Left lung (tissue), 14 donors: Measurements from ENCODE around the gene CAMLG. TPM values are rescaled to one million over a fixed set of nuclear protein-coding genes. Genes with fewer than 3 reads are reported as not detected.
"Not testable (repeated sequence)": the region's sequence is repeated elsewhere in the genome, so short reads cannot be mapped to it uniquely, and the experiment has no call there.

ENCODE experiments used
- ATAC-seq: fragments of 200-7000 bp; cut with Tn5 transposase; one replicate; pipeline ENCODE4 v1.9.1; 2020; ENCODE audit warnings: moderate library complexity
- DNase-seq, 4 donors: peaks; one replicate each; pipeline ENCODE4 v3.0.0-alpha.2; 2013 to 2020
- H3K27ac ChIP-seq, 2 donors: fragments of 200-600 bp; sonication (generic) in 1 of 2; one replicate each; pipeline versions ENCODE4 v1.5.0 to v1.8.0; 2020 to 2021
- H3K27me3 ChIP-seq, 2 donors: fragments of 200-600 bp; sonication (generic) in 1 of 2; one replicate each; pipeline versions ENCODE4 v1.5.0 to v1.8.0; 2020 to 2021
- H3K36me3 ChIP-seq, 2 donors: fragments of 200-600 bp; sonication (generic) in 1 of 2; one replicate each; pipeline versions ENCODE4 v1.5.0 to v1.8.0; 2020 to 2021
- H3K4me1 ChIP-seq, 2 donors: fragments of 200-600 bp; one replicate each; pipeline ENCODE4 v1.8.0; 2021
- H3K4me3 ChIP-seq, 2 donors: fragments of 200-600 bp; sonication (generic) in 1 of 2; one replicate each; pipeline versions ENCODE4 v1.5.0 to v1.8.0; 2020 to 2021; ENCODE audit warnings: mild to moderate bottlenecking in 1 of 2
- H3K9me3 ChIP-seq, 2 donors: fragments of 200-600 bp; sonication (generic) in 1 of 2; one replicate each; pipeline versions ENCODE4 v1.5.0 to v1.8.0; 2020 to 2021
- intact Hi-C, 2 donors: fragments of 100-400 bp; cut with DNase I; formaldehyde crosslinking; loops; one replicate each; pipeline versions ENCODE4 v1.11.2 to v1.14.2; 2022
- long read RNA-seq, 12 donors: library from polyadenylated mRNA in 2 of 12; unstranded in 2 of 12; transcript quantifications; one replicate each; pipeline ENCODE4 v2.0.0 and lab custom pipeline, GENCODE V29; 2019 to 2026
- polyA plus RNA-seq, 6 donors: library from polyadenylated mRNA; unstranded; fragments of 120-200 nt; gene quantifications; one replicate each; pipeline ENCODE4 v1.2.1, GENCODE V29; 2013; ENCODE audit not compliant: insufficient read length in 6 of 6
- total RNA-seq, 2 donors: library from RNA; stranded (reverse); fragmentation: NEBNext Ultra II Directional; extraction: Animal tissue kit (Norgen Biotek cat#: 25700); gene quantifications; one replicate each; pipeline ENCODE4 v1.2.1, GENCODE V29; 2021
- TF ChIP-seq, protein P1 (sequence below), 2 donors: fragments of 200-600 bp; sonication (generic) in 1 of 2; IDR thresholded peaks; one replicate each; pipeline versions ENCODE4 v1.5.0 to v1.8.0; 2021; ENCODE audit warnings: antibody characterized with exemption in 2 of 2
- donor health status: DM: no; HTN: yes; CAD: no.
- donor health status: DM: no; HTN: no; CAD: no.

The CAMLG gene
- total RNA-seq, result 10 to 100 TPM; 23.6 to 31.4 TPM
- polyA plus RNA-seq, result 10 to 100 TPM; 66.8 to 71.6 (median 69.2) TPM
- long read RNA-seq, donor 1, transcript CAMLG-201 (4 exons, 2,221 nt), result major isoform, 22 of 127 reads
- long read RNA-seq, donor 1, transcript CAMLG-202 (3 exons, 895 nt), result minor isoform, 17 of 127 reads
- long read RNA-seq, donor 1, partial matches to known transcripts, result 64 of 127 reads
- long read RNA-seq, donor 1, other reads (novel, unspliced or antisense), result 24 of 127 reads
- long read RNA-seq, donor 2, transcript CAMLG-202 (3 exons, 895 nt), result minor isoform, 8 of 75 reads
- long read RNA-seq, donor 2, transcript CAMLG-201 (4 exons, 2,221 nt), result major isoform, 18 of 75 reads
- long read RNA-seq, donor 2, partial matches to known transcripts, result 41 of 75 reads
- long read RNA-seq, donor 2, other reads (novel, unspliced or antisense), result 8 of 75 reads
- long read RNA-seq, donor 3, transcript CAMLG-201 (4 exons, 2,221 nt), result major isoform, 21 of 53 reads
- long read RNA-seq, donor 3, transcript CAMLG-202 (3 exons, 895 nt), result minor isoform, 6 of 53 reads
- long read RNA-seq, donor 3, partial matches to known transcripts, result 17 of 53 reads
- long read RNA-seq, donor 3, other reads (novel, unspliced or antisense), result 9 of 53 reads
- long read RNA-seq, donor 4, transcript CAMLG-202 (3 exons, 895 nt), result minor isoform, 8 of 65 reads
- long read RNA-seq, donor 4, transcript CAMLG-201 (4 exons, 2,221 nt), result major isoform, 32 of 65 reads
- long read RNA-seq, donor 4, partial matches to known transcripts, result 6 of 65 reads
- long read RNA-seq, donor 4, other reads (novel, unspliced or antisense), result 19 of 65 reads
- long read RNA-seq, donor 5, transcript CAMLG-202 (3 exons, 895 nt), result minor isoform, 5 of 45 reads
- long read RNA-seq, donor 5, transcript CAMLG-201 (4 exons, 2,221 nt), result major isoform, 18 of 45 reads
- long read RNA-seq, donor 5, partial matches to known transcripts, result 12 of 45 reads
- long read RNA-seq, donor 5, other reads (novel, unspliced or antisense), result 10 of 45 reads
- long read RNA-seq, donor 6, transcript CAMLG-202 (3 exons, 895 nt), result minor isoform, 9 of 67 reads
- long read RNA-seq, donor 6, transcript CAMLG-201 (4 exons, 2,221 nt), result major isoform, 21 of 67 reads
- long read RNA-seq, donor 6, partial matches to known transcripts, result 31 of 67 reads
- long read RNA-seq, donor 6, other reads (novel, unspliced or antisense), result 6 of 67 reads
- long read RNA-seq, donor 7, transcript CAMLG-202 (3 exons, 895 nt), result minor isoform, 5 of 31 reads
- long read RNA-seq, donor 7, transcript CAMLG-201 (4 exons, 2,221 nt), result major isoform, 12 of 31 reads
- long read RNA-seq, donor 7, partial matches to known transcripts, result 9 of 31 reads
- long read RNA-seq, donor 7, other reads (novel, unspliced or antisense), result 5 of 31 reads
- long read RNA-seq, donor 8, transcript CAMLG-201 (4 exons, 2,221 nt), result major isoform, 19 of 31 reads
- long read RNA-seq, donor 8, partial matches to known transcripts, result 9 of 31 reads
- long read RNA-seq, donor 8, other reads (novel, unspliced or antisense), result 0 of 31 reads
- long read RNA-seq, donor 9, result 0 reads
- long read RNA-seq, donor 10, transcript CAMLG-201 (4 exons, 2,221 nt), result major isoform, 24 of 33 reads
- long read RNA-seq, donor 10, partial matches to known transcripts, result 0 of 33 reads
- long read RNA-seq, donor 10, other reads (novel, unspliced or antisense), result 5 of 33 reads
- long read RNA-seq, donor 11, transcript CAMLG-202 (3 exons, 895 nt), result minor isoform, 14 of 139 reads
- long read RNA-seq, donor 11, transcript CAMLG-201 (4 exons, 2,221 nt), result major isoform, 30 of 139 reads
- long read RNA-seq, donor 11, partial matches to known transcripts, result 75 of 139 reads
- long read RNA-seq, donor 11, other reads (novel, unspliced or antisense), result 20 of 139 reads
- long read RNA-seq, donor 12, transcript CAMLG-202 (3 exons, 895 nt), result minor isoform, 6 of 61 reads
- long read RNA-seq, donor 12, transcript CAMLG-201 (4 exons, 2,221 nt), result major isoform, 23 of 61 reads
- long read RNA-seq, donor 12, partial matches to known transcripts, result 24 of 61 reads
- long read RNA-seq, donor 12, other reads (novel, unspliced or antisense), result 8 of 61 reads

- ATAC-seq (peak; percentile 98), DNase-seq (peak; percentile 99 to 100 (median 99))
- H3K4me1 ChIP-seq, result peaks cover 5 to 28% of the 10 kb centered on the region in 2 donors
- TF ChIP-seq, protein P1, sequence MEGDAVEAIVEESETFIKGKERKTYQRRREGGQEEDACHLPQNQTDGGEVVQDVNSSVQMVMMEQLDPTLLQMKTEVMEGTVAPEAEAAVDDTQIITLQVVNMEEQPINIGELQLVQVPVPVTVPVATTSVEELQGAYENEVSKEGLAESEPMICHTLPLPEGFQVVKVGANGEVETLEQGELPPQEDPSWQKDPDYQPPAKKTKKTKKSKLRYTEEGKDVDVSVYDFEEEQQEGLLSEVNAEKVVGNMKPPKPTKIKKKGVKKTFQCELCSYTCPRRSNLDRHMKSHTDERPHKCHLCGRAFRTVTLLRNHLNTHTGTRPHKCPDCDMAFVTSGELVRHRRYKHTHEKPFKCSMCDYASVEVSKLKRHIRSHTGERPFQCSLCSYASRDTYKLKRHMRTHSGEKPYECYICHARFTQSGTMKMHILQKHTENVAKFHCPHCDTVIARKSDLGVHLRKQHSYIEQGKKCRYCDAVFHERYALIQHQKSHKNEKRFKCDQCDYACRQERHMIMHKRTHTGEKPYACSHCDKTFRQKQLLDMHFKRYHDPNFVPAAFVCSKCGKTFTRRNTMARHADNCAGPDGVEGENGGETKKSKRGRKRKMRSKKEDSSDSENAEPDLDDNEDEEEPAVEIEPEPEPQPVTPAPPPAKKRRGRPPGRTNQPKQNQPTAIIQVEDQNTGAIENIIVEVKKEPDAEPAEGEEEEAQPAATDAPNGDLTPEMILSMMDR (IDR thresholded peaks at IDR 0.05), result peak; percentile 30 to 70
- no peaks in the 10 kb centered on the region for H3K27me3 ChIP-seq
- peaks cover 0 to 8% of the 10 kb centered on the region in 2 donors for H3K36me3 ChIP-seq
- H3K4me3 ChIP-seq, result peak within 1 kb of the TSS; percentile 87 to 93
- intact Hi-C loops, result no loop called here
- H3K27ac ChIP-seq, result peak within 1 kb of the TSS; percentile 91 to 92
- no peaks in the 10 kb centered on the region for H3K9me3 ChIP-seq
Observed at GRCh38 chr5:134738133-134738962, at the start of gene CAMLG. CAMLG (plus strand) TSS chr5:134738548; CDS start chr5:134738621, 73 bp downstream.

DNA sequence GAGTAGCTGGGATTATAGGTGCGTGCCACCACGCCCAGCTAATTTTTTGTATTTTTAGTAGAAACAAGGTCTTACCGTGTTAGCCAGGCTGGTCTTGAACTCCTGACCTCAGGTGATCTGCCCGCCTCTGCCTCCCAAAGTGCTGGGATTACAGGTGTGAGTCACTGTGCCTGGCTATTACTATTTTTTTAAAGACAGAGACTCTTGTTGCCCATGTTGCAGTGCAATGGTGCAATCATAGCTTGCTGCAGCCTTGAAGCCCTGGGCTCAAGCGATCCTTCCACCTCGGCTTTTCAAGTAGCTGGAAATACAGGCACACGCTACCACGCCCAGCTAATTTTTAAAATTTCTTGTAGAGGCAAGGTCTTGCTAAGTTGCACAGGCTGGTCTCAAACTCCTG, 48.2 kb upstream of the CAMLG start:
- H3K9me3 ChIP-seq, ATAC-seq, DNase-seq, H3K4me1 ChIP-seq, H3K27ac ChIP-seq, H3K4me3 ChIP-seq, H3K27me3 ChIP-seq, intact Hi-C loops: not testable (repeated sequence)
- H3K36me3 ChIP-seq, result peaks cover 0 to 99% of the 10 kb centered on the region in 2 donors

GRCh38 chr5:134692722-134693121, 45.6 kb upstream of the CAMLG start:
- peaks cover 0 to 100% of the 10 kb centered on the region in 2 donors for H3K36me3 ChIP-seq
- no peak for ATAC-seq
- intact Hi-C loops, result no loop called here

DNA sequence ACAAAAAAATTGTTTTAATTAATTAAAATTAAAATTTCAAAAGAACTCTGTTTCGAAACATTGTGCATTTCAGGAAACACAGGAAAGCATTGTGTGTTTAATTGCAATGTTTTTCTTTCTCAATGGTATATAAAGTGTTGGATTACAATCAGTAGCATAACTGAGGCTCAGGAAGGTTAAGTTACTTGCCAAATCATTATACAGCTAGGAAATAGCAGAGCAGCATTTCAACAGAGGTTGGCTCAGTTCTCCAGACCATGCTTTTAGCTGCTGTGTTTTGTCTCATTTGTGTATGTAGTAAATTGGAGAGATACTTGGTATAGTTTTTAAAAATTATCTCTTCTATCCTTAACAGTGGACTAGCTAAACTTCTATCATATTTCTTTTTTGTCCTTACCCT, 30.0 kb upstream of the CAMLG start:
- Histone ChIP-seq H3K4me3 (no peak overlapping the region), H3K4me1 (no peaks in the 10 kb centered on the region), H3K36me3 (peaks cover 0 to 99% of the 10 kb centered on the region in 2 donors), H3K27ac (no peak overlapping the region), H3K27me3 (no peaks in the 10 kb centered on the region), H3K9me3 (no peaks in the 10 kb centered on the region)
- ATAC-seq (no peak), DNase-seq (no peak)
- intact Hi-C loops, result no loop called here
- TF ChIP-seq, protein P1 (IDR thresholded peaks at IDR 0.05), result no peak

More at GRCh38 chr5:134692722-134693121, 45.6 kb upstream of the CAMLG start:
- Histone ChIP-seq H3K27me3 (no peaks in the 10 kb centered on the region), H3K9me3 (no peaks in the 10 kb centered on the region), H3K4me1 (no peaks in the 10 kb centered on the region), H3K4me3 (no peak overlapping the region), H3K27ac (no peak overlapping the region)
- TF ChIP-seq, protein P1 (IDR thresholded peaks at IDR 0.05), result no peak
- DNase-seq, result no peak
